HepG2 (cell line): ENCODE results near the gene NOP14. TPM values are rescaled to one million over a fixed set of nuclear protein-coding genes. Genes with fewer than 3 reads are reported as not detected.

Experiments used
- ARID4A ChIP-seq: sonication (generic); formaldehyde crosslinking; IDR thresholded peaks from 2 replicates; pipeline ENCODE4 v1.5.0; 2020; ENCODE audit warnings: mild to moderate bottlenecking, missing genetic modification reagents, borderline replicate concordance
- ATF2 ChIP-seq: sonication (generic); formaldehyde crosslinking; IDR thresholded peaks from 2 replicates; pipeline ENCODE4 v1.4.0; 2020; ENCODE audit warnings: missing genetic modification reagents
- DBP ChIP-seq: sonication (generic); formaldehyde crosslinking; IDR thresholded peaks from 2 replicates; pipeline ENCODE4 v1.4.0; 2020; ENCODE audit warnings: missing genetic modification reagents; ENCODE audit errors: not compliant biosample characterization
- GATAD1 ChIP-seq: IDR thresholded peaks from 2 replicates; pipeline ENCODE4 v1.6.1; 2016; ENCODE audit warnings: missing genetic modification reagents, missing compliant biosample characterization
- KDM2A ChIP-seq: sonication (generic); formaldehyde crosslinking; IDR thresholded peaks from 2 replicates; pipeline ENCODE4 v1.4.0; 2020; ENCODE audit warnings: low read depth, missing genetic modification reagents, borderline replicate concordance
- MNT ChIP-seq: fragments of 450-650 bp; IDR thresholded peaks from 2 replicates; pipeline ENCODE4 v1.6.1; 2016
- POLR2AphosphoS5 ChIP-seq: IDR thresholded peaks from 2 replicates; pipeline ENCODE4 v1.6.1; 2012; ENCODE audit warnings: low read depth, low read length
- SALL1 ChIP-seq: sonication (generic); formaldehyde crosslinking; IDR thresholded peaks from 2 replicates; pipeline ENCODE4 v1.8.0; 2022; ENCODE audit warnings: mild to moderate bottlenecking, missing genetic modification reagents
- SAP130 ChIP-seq: IDR thresholded peaks from 2 replicates; pipeline ENCODE4 v1.6.1; 2016; ENCODE audit warnings: low read depth
- SNAPC4 ChIP-seq: sonication (generic); formaldehyde crosslinking; IDR thresholded peaks from 2 replicates; pipeline ENCODE4 v1.4.0; 2020; ENCODE audit warnings: mild to moderate bottlenecking, missing genetic modification reagents
- SOX6 ChIP-seq, 2 experiments: fragments of 450-650 bp in 1 of 2; sonication (generic) in 1 of 2; formaldehyde crosslinking in 1 of 2; IDR thresholded peaks; 2 replicates each; pipeline versions ENCODE4 v1.4.0 to v1.6.1; 2017 to 2020; ENCODE audit warnings: antibody characterized with exemption in 1 of 2, mild to moderate bottlenecking in 1 of 2, missing genetic modification reagents in 1 of 2
- TMF1 ChIP-seq: sonication (generic); formaldehyde crosslinking; IDR thresholded peaks from 2 replicates; pipeline ENCODE4 v1.8.1; 2022; ENCODE audit warnings: low read depth, missing genetic modification reagents
- ZBTB1 ChIP-seq: sonication (generic); formaldehyde crosslinking; IDR thresholded peaks from 2 replicates; pipeline ENCODE4 v1.4.0; 2020; ENCODE audit warnings: missing genetic modification reagents, borderline replicate concordance
- ZNF747 ChIP-seq: sonication (generic); formaldehyde crosslinking; IDR thresholded peaks from 2 replicates; pipeline ENCODE4 v1.8.1; 2023; ENCODE audit warnings: missing genetic modification reagents, mild to moderate bottlenecking, borderline replicate concordance
- polyA plus RNA-seq, 8 experiments: library from polyadenylated mRNA; depleted of rRNA in 3 of 8; stranded (reverse) in 7 of 8; unstranded in 1 of 8; fragments of >200 nt; fragmentation: Illumina TruSeq in 4 of 8; extraction: Trizol in 4 of 8; gene quantifications; 2 replicates each; pipeline versions ENCODE4 v1.2.1 to v1.2.3, GENCODE V29; 2011 to 2016; ENCODE audit warnings: low read depth in 4 of 8, missing spikeins in 1 of 8, mixed read lengths in 1 of 8; ENCODE audit not compliant: insufficient read depth in 1 of 8
- total RNA-seq, 5 experiments: library from RNA; depleted of rRNA; stranded (reverse); fragments of >200 nt; fragmentation: Illumina TruSeq; extraction: Trizol; gene quantifications; 2 replicates each; pipeline ENCODE4 v1.2.3, GENCODE V29; 2016; ENCODE audit warnings: low read depth in 1 of 5

The NOP14 gene
- total and polyA plus RNA-seq, 2 of the 13 experiments (the other 11 are each of a cell fraction or from before 2014, with no cell fraction given), result 6.9 to 47.9 TPM

- TF ChIP-seq SOX6 (IDR thresholded peaks at IDR 0.05) (no peak), SOX6 (CRISPR knock-in tag; IDR thresholded peaks at IDR 0.05) (peak; percentile 43), TMF1 (CRISPR knock-in tag) (no peak), SNAPC4 (CRISPR knock-in tag) (no peak), SAP130 (CRISPR knock-in tag) (peak; percentile 95), SALL1 (CRISPR knock-in tag) (peak; percentile 77), ATF2 (peak; percentile 58), ARID4A (peak; percentile 93), MNT (peak; percentile 36; the same call in 1 of the 2 replicates), ZNF747 (CRISPR knock-in tag) (peak; percentile 87), POLR2AphosphoS5 (peak; percentile 87), GATAD1 (CRISPR knock-in tag) (peak; percentile 90), DBP (CRISPR knock-in tag) (no peak), KDM2A (CRISPR knock-in tag) (peak; percentile 77), ZBTB1 (CRISPR knock-in tag) (no peak)
Observed at GRCh38 chr4:2934813-2935761, 28.1 kb downstream of the NOP14 start (continued).
